Measurements from ENCODE around the gene MIDN. TPM values are rescaled to one million over a fixed set of nuclear protein-coding genes. Genes with fewer than 3 reads are reported as not detected.
A peak's percentile ranks its signal among the peaks of the same experiment; 100 is the strongest.

The MIDN gene
- total and polyA plus RNA-seq, 3 donors from 2014 or later: 30.3 to 42.4 (median 38.2) TPM

DNA sequence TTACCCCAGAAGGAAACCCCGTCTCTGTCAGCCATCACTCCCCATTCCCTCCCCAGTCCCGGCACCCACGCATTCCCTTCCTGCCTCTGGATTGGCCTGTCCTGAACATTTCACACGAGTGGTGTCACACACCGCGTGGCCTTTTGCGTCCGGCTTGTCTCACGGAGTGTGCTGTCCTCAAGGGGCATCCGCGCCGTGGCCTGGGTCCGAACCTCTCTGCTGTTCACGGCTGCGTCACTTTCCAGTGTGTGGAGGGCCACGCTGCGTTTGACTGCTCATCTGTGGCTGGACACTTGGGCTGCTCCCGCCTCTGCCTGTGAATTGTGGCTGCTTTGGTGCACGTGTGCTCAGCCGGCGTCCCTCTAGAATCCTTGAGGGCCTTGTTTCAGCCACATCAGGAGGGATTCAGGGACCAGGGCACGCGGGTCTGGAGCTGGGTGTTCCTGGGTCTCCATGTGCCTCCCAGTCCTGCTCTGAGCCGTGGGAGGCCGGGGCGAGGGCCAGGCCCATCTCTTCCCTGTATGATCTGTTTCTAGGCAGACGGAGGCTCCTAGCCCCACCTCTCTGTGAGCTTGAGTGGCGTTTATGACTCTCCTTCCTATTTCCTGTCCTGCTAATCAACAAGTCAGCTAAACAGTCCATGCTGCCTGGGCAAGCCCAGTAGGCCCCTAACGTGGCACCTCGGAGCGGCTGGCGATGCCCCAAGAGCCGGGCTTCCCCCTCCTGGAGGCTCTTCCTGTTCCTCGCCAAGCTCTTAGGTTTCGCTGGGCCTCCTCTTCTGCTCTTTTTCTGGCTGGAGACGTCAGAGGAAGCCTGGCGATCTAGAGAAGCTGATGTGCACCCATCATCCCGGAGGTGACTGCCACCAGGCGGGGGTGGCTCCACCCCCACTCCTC is 34.7 kb upstream of the MIDN start:
- no peak for TF ChIP-seq POLR2A (IDR thresholded peaks at IDR 0.05)
- TF ChIP-seq, protein P1, sequence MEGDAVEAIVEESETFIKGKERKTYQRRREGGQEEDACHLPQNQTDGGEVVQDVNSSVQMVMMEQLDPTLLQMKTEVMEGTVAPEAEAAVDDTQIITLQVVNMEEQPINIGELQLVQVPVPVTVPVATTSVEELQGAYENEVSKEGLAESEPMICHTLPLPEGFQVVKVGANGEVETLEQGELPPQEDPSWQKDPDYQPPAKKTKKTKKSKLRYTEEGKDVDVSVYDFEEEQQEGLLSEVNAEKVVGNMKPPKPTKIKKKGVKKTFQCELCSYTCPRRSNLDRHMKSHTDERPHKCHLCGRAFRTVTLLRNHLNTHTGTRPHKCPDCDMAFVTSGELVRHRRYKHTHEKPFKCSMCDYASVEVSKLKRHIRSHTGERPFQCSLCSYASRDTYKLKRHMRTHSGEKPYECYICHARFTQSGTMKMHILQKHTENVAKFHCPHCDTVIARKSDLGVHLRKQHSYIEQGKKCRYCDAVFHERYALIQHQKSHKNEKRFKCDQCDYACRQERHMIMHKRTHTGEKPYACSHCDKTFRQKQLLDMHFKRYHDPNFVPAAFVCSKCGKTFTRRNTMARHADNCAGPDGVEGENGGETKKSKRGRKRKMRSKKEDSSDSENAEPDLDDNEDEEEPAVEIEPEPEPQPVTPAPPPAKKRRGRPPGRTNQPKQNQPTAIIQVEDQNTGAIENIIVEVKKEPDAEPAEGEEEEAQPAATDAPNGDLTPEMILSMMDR (IDR thresholded peaks at IDR 0.05): no peak
- 27 to 38% methylated on average over 39 of the region's 39 CpGs for WGBS, 2 donors

DNA sequence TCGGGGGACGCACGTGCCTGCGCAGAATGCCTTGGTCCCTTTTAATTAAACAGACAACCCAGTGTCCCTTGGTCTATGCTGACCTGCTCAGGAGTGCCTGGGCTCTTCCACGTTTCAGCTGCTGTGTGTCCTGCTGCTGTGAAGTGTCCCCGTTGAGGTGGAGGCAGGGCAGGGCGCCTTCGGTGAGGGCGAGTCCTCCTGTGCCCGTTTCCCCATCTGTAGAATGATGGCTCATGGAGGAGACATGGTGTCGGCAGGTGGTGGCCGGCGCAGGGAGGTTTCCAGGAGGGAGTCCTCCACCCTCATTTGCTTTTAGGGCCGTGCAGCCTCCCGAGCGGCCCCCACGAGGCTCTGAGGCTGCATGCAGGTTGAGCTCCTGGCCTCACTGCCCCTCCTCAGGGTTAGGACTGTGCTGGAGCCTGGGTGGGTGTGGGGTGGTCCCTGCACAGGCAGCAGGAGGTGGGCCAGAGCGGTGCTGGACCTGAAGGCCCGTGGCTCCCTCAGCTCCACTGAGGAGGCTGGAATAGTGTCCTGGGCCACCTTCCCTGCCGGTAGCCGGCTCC is 34.0 kb upstream of the MIDN start:
- peaks cover 65% of the 10 kb centered on the region for H3K4me1 ChIP-seq
- WGBS, 2 donors: 55 to 59% methylated on average over 14 to 21 of the region's 21 CpGs
- intact Hi-C loops (cut with DNase I; ENCODE audit: low total_unique reads): no loop called here

More for the DNA sequence above, 34.7 kb upstream of the MIDN start:
- H3K4me3 ChIP-seq: no peak overlapping the region
- no peaks in the 10 kb centered on the region for H3K9me3 ChIP-seq
- H3K27me3 ChIP-seq: no peaks in the 10 kb centered on the region
- no peaks in the 10 kb centered on the region for H3K36me3 ChIP-seq (ENCODE audit: low read depth, missing control alignments)
- peak overlapping the region; percentile 85 to 86 for H3K27ac ChIP-seq
- intact Hi-C loops (cut with DNase I; ENCODE audit: low total_unique reads): no loop called here
- DNase-seq: peak; percentile 79
- H3K4me1 ChIP-seq: peaks cover 72% of the 10 kb centered on the region

DNA sequence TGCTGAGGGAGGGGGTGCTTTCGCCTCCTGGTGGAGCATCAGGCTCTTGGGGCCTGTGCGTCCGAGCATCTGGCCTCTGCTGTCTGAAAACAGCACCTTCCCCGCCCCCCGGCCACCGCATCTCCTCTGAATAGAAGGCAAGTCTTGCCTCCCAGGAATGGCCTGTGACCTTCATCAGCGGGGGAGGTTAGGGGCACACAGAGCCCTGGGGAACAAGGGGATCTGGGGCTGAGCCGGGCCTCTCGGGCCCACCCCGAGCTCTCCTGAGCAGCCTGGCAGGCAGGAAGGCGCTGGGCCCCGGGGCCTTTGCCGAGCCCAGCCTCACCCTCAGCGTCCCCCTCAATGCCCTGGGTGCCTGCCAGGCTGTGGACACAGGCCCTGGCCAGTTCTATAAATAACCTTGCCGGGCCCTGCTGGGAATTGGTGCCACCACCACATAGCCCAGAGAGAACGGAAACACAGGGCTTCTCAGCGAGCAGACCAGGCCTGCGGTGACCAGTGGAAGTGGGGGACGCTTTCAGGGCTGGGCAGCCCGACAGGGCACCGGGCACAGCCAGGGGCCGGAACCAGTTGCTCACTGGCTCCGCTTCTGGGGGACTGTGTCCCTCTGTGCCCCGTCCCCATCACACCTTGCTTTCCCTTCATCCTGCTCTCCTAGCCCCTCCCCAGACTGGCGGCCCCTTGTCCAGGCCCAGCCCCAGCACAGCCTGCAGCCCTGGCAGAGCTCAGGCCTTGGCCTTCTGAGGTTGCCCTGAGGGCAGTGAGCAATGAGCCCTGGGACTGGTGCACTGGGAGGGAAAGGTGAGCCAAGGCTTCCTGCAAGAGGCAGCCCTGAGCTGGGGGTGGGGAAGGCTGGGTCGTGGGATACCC is 33.3 kb upstream of the MIDN start:
- 54 to 86% methylated on average over 1 to 26 of the region's 26 CpGs for WGBS, 2 donors
- H3K9me3 ChIP-seq: no peaks in the 10 kb centered on the region
- no peak for TF ChIP-seq POLR2A (IDR thresholded peaks at IDR 0.05)
- TF ChIP-seq, protein P1 (IDR thresholded peaks at IDR 0.05): no peak
- peak overlapping the region; percentile 85 to 86 for H3K27ac ChIP-seq
- H3K4me3 ChIP-seq: no peak overlapping the region
- H3K4me1 ChIP-seq: peaks cover 62% of the 10 kb centered on the region
- H3K36me3 ChIP-seq (ENCODE audit: low read depth, missing control alignments): no peaks in the 10 kb centered on the region
- DNase-seq: peak; percentile 77
- intact Hi-C loops (cut with DNase I; ENCODE audit: low total_unique reads): no loop called here
- no peaks in the 10 kb centered on the region for H3K27me3 ChIP-seq

More for the DNA sequence above, 34.0 kb upstream of the MIDN start:
- no peaks in the 10 kb centered on the region for H3K27me3 ChIP-seq
- H3K9me3 ChIP-seq: no peaks in the 10 kb centered on the region
- TF ChIP-seq, protein P1 (IDR thresholded peaks at IDR 0.05): no peak
- no peak for TF ChIP-seq POLR2A (IDR thresholded peaks at IDR 0.05)
- H3K4me3 ChIP-seq: no peak overlapping the region
- peak overlapping the region; percentile 85 to 86 for H3K27ac ChIP-seq
- H3K36me3 ChIP-seq (ENCODE audit: low read depth, missing control alignments): no peaks in the 10 kb centered on the region
- no peak for DNase-seq

GRCh38 chr19:1216756-1217155 is 31.6 kb upstream of the MIDN start:
- H3K27ac ChIP-seq: peak overlapping the region in 1 of 2 donors; percentile 86
- H3K4me3 ChIP-seq: no peak overlapping the region
- intact Hi-C loops (cut with DNase I; ENCODE audit: low total_unique reads): no loop called here
- WGBS, 2 donors: 63 to 81% methylated on average over 12 of the region's 12 CpGs
- peaks cover 52% of the 10 kb centered on the region for H3K4me1 ChIP-seq
- no peaks in the 10 kb centered on the region for H3K27me3 ChIP-seq
- H3K9me3 ChIP-seq: no peaks in the 10 kb centered on the region
- no peak for DNase-seq
- H3K36me3 ChIP-seq (ENCODE audit: low read depth, missing control alignments): no peaks in the 10 kb centered on the region
- TF ChIP-seq, protein P1 (IDR thresholded peaks at IDR 0.05): no peak
- no peak for TF ChIP-seq POLR2A (IDR thresholded peaks at IDR 0.05)
